Liver (tissue), 3 donors: ENCODE results near the gene ZBTB21.

Experiments used
- CTCF ChIP-seq: fragments of 150-350 bp; IDR thresholded peaks from 2 replicates; pipeline ENCODE4 v1.5.1; 2017; ENCODE audit warnings: improper control_type of control experiment, low read depth, low read length; ENCODE audit not compliant: missing input control
- EGR1 ChIP-seq, 2 donors: IDR thresholded peaks; 2 replicates each; pipeline ENCODE4 v1.6.1; 2016 to 2018; ENCODE audit warnings: antibody characterized with exemption in 2 of 2, low read depth in 2 of 2
- FOXA1 ChIP-seq: IDR thresholded peaks from 2 replicates; pipeline ENCODE4 v1.6.1; 2016; ENCODE audit warnings: antibody characterized with exemption
- HNF4A ChIP-seq, 2 donors: conservative IDR thresholded peaks; 2 replicates each; pipeline ENCODE4 v1.6.1; 2016; ENCODE audit warnings: antibody characterized with exemption in 2 of 2, mild to moderate bottlenecking in 2 of 2
- HNF4G ChIP-seq: IDR thresholded peaks from 2 replicates; pipeline ENCODE4 v1.6.1; 2016; ENCODE audit warnings: antibody characterized with exemption
- MAX ChIP-seq: IDR thresholded peaks from 2 replicates; pipeline ENCODE4 v1.6.1; 2016; ENCODE audit warnings: antibody characterized with exemption
- RAD21 ChIP-seq, 2 donors: IDR thresholded peaks; 2 replicates each; pipeline ENCODE4 v1.6.1; 2016; ENCODE audit warnings: antibody characterized with exemption in 2 of 2, mild to moderate bottlenecking in 2 of 2
- SP1 ChIP-seq: IDR thresholded peaks from 2 replicates; pipeline ENCODE4 v1.6.1; 2018; ENCODE audit warnings: antibody characterized with exemption, mild to moderate bottlenecking
- YY1 ChIP-seq: IDR thresholded peaks from 2 replicates; pipeline ENCODE4 v1.6.1; 2016; ENCODE audit warnings: antibody characterized with exemption, mild to moderate bottlenecking
- TF ChIP-seq, protein P1 (sequence below): IDR thresholded peaks from 2 replicates; pipeline ENCODE4 v1.6.1; 2016; ENCODE audit warnings: antibody characterized with exemption, mild to moderate bottlenecking
- TF ChIP-seq, protein P2 (sequence below): IDR thresholded peaks from 2 replicates; pipeline ENCODE4 v1.6.1; 2016; ENCODE audit warnings: antibody characterized with exemption
- donor health status: healthy.
- donor health status: healthy.

- TF ChIP-seq CTCF (no peak), MAX (no peak), HNF4G (no peak), FOXA1 (no peak), RAD21 (IDR thresholded peaks at IDR 0.05) (no peak), SP1 (no peak), HNF4A (conservative IDR thresholded peaks at IDR 0.05) (no peak), EGR1 (IDR thresholded peaks at IDR 0.05; ENCODE audit: low read depth in 2 of 2) (no peak), YY1 (no peak)
- TF ChIP-seq, protein P1, sequence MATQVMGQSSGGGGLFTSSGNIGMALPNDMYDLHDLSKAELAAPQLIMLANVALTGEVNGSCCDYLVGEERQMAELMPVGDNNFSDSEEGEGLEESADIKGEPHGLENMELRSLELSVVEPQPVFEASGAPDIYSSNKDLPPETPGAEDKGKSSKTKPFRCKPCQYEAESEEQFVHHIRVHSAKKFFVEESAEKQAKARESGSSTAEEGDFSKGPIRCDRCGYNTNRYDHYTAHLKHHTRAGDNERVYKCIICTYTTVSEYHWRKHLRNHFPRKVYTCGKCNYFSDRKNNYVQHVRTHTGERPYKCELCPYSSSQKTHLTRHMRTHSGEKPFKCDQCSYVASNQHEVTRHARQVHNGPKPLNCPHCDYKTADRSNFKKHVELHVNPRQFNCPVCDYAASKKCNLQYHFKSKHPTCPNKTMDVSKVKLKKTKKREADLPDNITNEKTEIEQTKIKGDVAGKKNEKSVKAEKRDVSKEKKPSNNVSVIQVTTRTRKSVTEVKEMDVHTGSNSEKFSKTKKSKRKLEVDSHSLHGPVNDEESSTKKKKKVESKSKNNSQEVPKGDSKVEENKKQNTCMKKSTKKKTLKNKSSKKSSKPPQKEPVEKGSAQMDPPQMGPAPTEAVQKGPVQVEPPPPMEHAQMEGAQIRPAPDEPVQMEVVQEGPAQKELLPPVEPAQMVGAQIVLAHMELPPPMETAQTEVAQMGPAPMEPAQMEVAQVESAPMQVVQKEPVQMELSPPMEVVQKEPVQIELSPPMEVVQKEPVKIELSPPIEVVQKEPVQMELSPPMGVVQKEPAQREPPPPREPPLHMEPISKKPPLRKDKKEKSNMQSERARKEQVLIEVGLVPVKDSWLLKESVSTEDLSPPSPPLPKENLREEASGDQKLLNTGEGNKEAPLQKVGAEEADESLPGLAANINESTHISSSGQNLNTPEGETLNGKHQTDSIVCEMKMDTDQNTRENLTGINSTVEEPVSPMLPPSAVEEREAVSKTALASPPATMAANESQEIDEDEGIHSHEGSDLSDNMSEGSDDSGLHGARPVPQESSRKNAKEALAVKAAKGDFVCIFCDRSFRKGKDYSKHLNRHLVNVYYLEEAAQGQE = no peak
- TF ChIP-seq, protein P2, sequence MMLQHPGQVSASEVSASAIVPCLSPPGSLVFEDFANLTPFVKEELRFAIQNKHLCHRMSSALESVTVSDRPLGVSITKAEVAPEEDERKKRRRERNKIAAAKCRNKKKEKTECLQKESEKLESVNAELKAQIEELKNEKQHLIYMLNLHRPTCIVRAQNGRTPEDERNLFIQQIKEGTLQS = no peak
Measured at GRCh38 chr21:42041246-42041645, 31.1 kb upstream of the ZBTB21 start.
